CD4-positive, alpha-beta T cell treated with Interleukin-12 subunit alpha and Interleukin-12 subunit beta, for 1 hour (primary cell): ENCODE data around the gene VEPH1.

Experiments
- DNase-seq: peaks from one replicate; pipeline ENCODE4 v3.0.0-alpha.2; 2020

VEPH1 gene

GRCh38 chr3:157294491-157294890 lies 208.7 kb downstream of the VEPH1 start:
- no peak for DNase-seq

DNA sequence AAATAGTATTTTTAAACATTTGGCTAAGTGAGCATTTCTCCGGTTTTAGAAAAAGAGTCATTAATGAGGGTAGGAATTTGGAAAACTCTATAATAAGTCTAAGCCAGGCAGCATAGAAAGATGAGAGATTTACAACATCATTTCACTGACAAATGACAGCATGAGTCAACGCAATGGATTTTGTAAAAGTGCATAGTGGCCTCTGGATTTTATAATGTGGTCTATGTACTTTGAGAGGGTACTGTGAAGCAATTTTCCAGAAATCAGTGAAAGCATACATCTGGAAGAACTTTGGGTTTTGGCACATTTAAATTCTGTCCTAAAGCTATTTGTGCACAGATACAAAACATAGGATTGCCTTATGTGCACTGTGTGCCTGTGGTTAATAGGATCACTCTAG lies 212.4 kb downstream of the VEPH1 start:
- no peak for DNase-seq

DNA sequence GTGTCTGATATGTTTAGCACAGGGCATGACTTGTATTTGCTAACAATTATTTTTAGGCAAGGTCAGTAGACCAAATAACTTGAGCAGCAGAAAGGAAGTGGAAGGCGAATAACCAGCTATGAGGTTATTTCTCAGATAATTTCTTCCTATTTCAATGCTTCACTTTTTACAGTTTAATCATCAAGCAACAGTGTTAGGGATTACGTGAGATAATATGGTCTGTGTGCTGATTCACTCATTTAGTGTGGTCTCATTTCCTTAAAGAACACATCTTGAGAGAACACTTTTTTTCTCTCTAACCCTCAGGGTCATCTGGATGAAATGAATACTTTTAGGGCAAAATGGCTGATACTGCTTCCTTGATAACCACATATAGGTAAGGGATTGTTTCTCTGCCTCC lies 217.2 kb downstream of the VEPH1 start:
- DNase-seq, result no peak

DNA sequence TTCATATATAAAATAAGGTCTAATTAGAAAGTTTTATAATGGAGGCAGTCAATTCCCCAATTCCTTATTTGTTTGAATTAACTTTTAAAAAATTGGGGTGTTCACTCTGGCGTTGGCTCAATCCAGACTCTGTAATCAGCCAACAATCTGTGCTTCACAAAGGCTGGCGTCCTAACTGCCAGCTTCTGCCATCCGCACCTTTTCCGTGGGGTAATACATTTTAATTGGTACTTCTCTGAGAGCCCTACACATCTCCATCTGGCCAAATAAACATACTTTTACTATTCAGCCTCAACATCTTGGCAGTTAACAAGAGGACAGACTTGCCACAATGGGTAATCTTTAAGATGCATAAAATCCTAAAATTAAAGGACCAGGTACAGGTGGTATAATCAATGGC lies 218.1 kb downstream of the VEPH1 start:
- DNase-seq, result no peak

DNA sequence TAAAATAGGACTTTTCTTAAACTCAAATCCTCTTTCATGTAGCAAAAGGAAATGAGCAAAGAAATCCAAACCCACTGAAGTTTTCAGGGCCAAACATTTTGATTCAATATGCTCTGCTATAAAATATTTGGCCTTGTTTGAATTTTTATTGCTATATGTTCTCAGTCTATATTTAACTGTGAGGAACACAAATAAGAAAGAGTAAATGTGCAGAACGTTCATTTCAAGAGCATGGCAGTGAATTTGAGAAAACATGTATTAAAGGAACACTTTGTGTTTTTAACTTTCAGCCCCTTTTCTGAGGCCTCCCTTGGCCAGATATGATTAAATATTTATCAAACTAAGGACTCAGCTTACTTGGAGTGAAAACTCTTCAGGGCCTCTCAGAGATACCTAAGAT lies 218.5 kb downstream of the VEPH1 start:
- DNase-seq, result no peak

DNA sequence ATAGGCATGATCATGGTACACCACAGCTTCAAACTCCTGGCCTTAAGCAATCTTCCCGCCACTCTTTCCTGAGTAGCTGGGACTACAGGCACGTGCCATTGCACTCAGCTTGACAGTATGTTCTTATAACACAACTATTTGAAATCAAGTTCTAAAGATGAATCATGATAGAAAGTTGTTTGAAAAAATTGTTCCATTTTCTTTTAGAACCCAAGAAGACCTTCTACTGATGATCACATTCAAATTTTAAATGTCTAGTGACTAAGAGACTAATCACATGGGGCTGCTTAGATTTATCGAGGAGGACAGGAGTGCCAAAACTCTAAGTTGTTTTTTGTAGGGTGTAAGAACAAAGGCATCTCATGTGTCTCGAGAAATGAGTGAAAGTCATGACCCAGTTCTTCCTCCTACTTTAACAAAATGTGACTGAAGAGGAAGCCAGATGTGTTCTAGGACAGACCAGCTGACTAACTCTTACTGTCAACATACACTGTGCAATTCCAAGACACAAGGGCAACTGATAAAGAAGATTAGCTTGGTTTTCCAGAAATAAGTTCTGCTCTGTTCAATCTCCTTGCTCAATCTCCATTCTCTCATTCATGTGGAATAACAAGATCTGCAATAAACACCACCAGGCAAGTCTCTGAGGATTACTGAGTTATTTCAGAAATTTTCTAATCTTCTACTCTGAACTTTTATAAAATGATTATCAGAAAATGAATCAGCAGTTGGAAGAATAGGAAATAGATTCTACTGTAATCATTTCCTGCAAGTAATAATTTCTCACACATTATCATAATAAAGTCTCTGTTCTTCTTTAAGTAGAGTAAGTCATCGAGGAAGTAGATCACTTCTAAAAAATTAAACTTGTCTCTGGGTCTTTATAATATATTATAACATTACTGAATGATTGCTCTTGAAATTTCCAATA lies 220.7 kb downstream of the VEPH1 start:
- DNase-seq, result no peak

GRCh38 chr3:157280786-157281185 lies 222.4 kb downstream of the VEPH1 start:
- DNase-seq, result no peak

GRCh38 chr3:157280354-157280753 lies 222.9 kb downstream of the VEPH1 start:
- DNase-seq, result no peak

- DNase-seq, result no peak
These were observed 224.0 kb downstream of the VEPH1 start for GRCh38 chr3:157279237-157279636.

DNA sequence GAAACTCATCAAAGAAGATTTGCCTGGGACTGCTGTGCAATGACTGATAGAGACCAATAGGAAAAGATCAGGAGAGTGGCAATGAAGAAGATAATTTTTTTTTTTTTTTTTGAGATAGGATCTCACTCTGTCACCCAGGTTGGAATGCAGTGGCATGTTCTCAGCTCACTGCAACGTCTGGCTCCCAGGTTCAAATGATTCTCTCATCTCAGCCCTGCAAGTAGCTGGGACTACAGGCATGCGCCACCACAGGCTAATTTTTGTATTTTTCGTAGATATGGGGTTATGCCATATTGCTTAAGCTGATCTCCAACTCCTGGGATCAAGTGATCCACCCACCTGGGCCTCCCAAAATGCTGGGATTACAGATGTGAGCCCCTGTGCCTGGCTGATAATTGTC lies 226.4 kb downstream of the VEPH1 start:
- no peak for DNase-seq

GRCh38 chr3:157275832-157276231 lies 227.4 kb downstream of the VEPH1 start:
- no peak for DNase-seq

DNA sequence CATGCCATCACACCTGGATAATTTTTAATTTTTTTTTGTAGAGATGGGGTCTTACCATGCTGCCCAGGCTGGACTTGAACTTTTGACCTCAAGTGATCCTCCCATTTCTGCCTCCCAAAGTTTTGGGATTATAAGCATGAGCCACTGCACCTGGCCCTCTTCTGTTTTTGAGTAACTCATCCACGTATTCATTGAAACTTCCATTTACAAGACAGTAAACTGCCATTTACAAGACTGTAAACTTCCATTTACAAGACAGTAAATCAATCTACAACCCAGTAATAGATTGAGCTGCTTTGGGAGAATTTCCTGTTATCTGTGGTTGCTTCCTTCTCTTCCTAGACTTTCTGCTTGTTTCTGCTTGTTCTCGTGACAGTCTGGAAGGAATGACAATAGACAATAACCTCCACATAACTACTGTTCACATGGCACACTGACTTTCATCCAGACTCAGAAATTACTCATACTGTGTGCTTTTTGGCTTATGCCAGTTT lies 228.5 kb downstream of the VEPH1 start:
- DNase-seq, result no peak

DNA sequence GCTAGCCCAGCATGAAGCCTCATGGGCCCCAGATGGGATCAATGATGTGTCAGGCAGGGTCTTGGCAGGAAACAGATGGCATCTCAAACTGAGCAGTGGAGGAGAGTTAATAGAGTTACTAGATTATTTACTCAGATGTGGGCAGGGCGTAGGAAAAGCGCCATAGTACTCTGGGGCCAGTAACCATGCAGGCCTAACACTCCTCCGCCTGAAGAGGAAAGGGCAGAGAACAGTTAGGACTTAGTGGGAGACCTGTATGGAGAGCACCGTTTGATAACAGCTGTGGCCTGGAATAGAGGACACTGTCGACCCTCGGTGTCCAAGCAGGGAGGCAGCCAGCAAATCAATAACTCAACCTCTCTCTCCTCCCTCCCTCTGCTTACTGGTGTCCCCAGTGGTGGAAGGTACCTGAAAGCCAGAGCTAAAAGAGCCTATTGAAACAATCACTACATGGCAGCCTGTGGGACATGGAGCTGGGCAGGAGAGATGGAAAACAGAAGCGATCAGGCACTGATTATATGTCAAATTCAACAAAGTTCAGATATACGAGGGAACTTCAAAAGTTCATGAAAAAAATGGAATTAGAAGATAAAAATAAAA lies 231.8 kb downstream of the VEPH1 start:
- DNase-seq, result no peak

DNA sequence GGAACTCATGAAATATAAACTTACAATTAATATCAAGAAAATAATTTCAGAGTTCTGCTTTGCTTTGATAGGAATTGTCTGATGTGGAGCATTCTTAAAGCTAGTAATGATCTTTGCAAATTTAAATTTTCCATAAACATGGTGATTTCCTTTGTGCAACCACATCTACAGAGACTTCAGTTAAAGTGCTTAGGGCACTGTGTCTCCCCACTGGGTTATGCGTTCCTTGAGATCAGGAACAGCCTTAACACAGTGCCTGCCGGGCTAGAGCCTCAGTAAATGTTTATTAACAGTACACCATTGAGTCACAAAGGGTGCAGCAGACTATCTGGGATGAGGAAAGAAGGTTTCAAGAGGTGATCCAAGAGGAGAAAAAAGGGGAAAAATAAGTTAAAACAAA lies 235.2 kb downstream of the VEPH1 start:
- no peak for DNase-seq

DNA sequence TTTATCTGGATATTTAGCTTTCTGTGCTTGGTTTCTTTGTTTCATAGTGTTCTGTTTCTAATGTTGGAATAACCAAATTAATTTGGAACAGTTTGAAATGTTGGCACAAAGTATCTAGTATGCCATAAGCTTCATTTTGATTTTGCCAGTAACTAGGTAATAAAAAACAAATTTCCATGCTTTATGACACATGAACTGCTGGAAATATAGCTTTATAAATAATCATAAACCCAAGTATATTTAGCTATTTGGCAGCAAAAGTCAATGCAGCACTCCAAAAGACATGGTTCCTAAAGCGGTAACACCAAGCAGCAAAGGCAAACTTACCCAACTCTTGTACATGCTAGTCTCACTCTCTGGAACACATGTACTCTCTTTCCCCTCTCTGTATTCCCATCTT lies 237.3 kb downstream of the VEPH1 start:
- no peak for DNase-seq

GRCh38 chr3:157263027-157263426 lies 240.2 kb downstream of the VEPH1 start:
- no peak for DNase-seq

- no peak for DNase-seq
These were observed 242.2 kb downstream of the VEPH1 start for GRCh38 chr3:157261000-157261399.

- no peak for DNase-seq
These were observed 243.4 kb downstream of the VEPH1 start for GRCh38 chr3:157259825-157260224.

- DNase-seq, result no peak
These were observed 246.1 kb downstream of the VEPH1 start for GRCh38 chr3:157257101-157257500.

DNA sequence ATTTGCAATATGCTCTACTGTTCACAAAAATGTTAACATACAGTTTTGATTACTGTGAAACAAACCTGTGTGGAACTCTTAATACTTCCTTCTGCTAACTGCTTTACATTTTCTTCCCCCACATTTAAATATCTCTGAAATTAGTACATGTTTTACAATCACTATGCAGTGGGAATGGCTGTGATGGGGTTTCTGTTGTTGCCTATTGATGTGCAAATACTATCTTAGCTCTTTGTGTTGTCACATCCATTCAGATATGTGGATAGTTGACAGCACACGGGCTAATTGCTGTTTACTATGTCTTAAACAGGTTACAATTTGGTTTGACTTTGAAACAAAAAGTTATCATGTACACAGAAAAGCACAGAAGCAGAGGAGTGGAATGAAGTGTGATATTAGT lies 247.4 kb downstream of the VEPH1 start:
- no peak for DNase-seq

DNA sequence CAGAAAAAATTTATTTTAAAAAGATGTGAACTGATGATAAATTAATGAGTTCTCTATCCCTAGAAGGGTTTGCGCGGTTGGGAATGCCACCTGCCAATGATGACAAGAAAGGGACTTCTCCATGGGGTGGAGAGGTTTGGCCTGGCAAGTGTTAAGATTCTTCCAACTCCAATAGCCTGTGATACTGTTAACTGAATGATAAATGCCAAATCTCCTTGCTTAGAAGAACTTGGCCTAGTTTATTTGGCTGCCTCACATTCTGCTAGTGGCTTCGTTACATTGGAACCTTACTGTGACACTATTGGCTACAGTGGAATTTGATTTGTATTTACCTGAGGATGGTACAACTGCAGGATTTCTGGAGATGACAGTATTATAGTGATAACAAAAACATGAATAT lies 251.5 kb downstream of the VEPH1 start:
- no peak for DNase-seq

DNA sequence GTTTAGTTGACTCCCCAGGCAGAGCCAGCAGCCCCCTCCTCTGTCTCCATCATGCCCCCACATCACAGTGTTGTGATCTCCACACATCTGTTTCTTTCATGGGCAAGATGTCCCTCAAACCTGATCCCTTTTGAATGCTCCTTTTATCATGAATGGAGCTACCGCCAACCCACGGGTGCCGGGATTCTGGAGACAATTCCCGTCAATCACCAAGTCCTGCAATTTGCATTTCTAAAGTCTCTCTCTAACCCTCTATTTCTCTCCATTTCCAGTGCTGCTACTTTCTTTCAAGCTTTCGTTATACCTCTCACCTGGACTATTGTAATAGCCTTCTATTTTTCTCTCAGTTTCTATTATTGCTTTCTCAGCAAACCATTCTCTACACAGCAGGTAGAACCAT lies 253.6 kb downstream of the VEPH1 start:
- no peak for DNase-seq

- no peak for DNase-seq
These were observed 254.4 kb downstream of the VEPH1 start for GRCh38 chr3:157248590-157249422.

DNA sequence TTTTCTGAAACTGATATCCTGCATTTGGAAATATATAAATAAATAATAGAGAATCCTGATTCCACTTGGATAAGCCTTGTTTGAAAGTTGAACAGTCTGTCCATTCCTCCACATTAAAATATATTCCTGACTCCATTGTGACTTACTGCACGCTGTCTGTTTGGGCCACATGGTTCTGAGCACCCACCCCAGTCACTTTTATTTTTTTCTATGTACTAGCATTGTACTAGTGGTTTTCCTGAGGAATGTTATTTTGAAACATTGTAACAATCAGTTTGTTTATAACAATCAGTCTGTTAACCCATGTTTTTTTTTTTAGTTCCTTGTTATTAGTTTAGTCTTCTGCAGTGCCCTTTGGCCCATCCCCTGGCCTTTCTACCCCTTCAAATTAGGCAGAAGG lies 255.8 kb downstream of the VEPH1 start:
- DNase-seq, result no peak
